ENCODE measurements around the gene SIVA1.

SIVA1 gene

GRCh38 chr14:104776481-104776880 lies 23.5 kb downstream of the SIVA1 start:
- no peaks in the 10 kb centered on the region for H3K9me3 Mint-ChIP-seq
- H3K4me1 Mint-ChIP-seq (ENCODE audit: low read depth), result no peaks in the 10 kb centered on the region
- no peak overlapping the region for H3K27ac Mint-ChIP-seq
- no peaks in the 10 kb centered on the region for H3K27me3 Mint-ChIP-seq
- peaks cover 15% of the 10 kb centered on the region for H3K36me3 Mint-ChIP-seq (ENCODE audit: low read depth)
- no peak overlapping the region for H3K4me3 Mint-ChIP-seq

- Mint-ChIP-seq H3K4me3 (no peak overlapping the region), H3K36me3 (ENCODE audit: low read depth) (peaks cover 8% of the 10 kb centered on the region), H3K27me3 (no peaks in the 10 kb centered on the region), H3K27ac (no peak overlapping the region), H3K9me3 (no peaks in the 10 kb centered on the region), H3K4me1 (ENCODE audit: low read depth) (no peaks in the 10 kb centered on the region)
Observed at GRCh38 chr14:104776961-104777807, 24.2 kb downstream of the SIVA1 start.

- Mint-ChIP-seq H3K9me3 (no peaks in the 10 kb centered on the region), H3K36me3 (ENCODE audit: low read depth) (peaks cover 2% of the 10 kb centered on the region), H3K27ac (no peak overlapping the region), H3K27me3 (no peaks in the 10 kb centered on the region), H3K4me1 (ENCODE audit: low read depth) (no peaks in the 10 kb centered on the region), H3K4me3 (no peak overlapping the region)
Observed at GRCh38 chr14:104777808-104778249, 24.9 kb downstream of the SIVA1 start.

GRCh38 chr14:104778694-104779331 lies 25.9 kb downstream of the SIVA1 start:
- no peaks in the 10 kb centered on the region for H3K27me3 Mint-ChIP-seq
- H3K27ac Mint-ChIP-seq, result no peak overlapping the region
- H3K4me1 Mint-ChIP-seq (ENCODE audit: low read depth), result no peaks in the 10 kb centered on the region
- no peak overlapping the region for H3K4me3 Mint-ChIP-seq
- no peaks in the 10 kb centered on the region for H3K9me3 Mint-ChIP-seq
- no peaks in the 10 kb centered on the region for H3K36me3 Mint-ChIP-seq (ENCODE audit: low read depth)

GRCh38 chr14:104779776-104780512 lies 27.0 kb downstream of the SIVA1 start:
- Mint-ChIP-seq H3K4me3 (no peak overlapping the region), H3K4me1 (ENCODE audit: low read depth) (no peaks in the 10 kb centered on the region), H3K27ac (no peak overlapping the region), H3K27me3 (no peaks in the 10 kb centered on the region), H3K36me3 (ENCODE audit: low read depth) (no peaks in the 10 kb centered on the region), H3K9me3 (no peaks in the 10 kb centered on the region)

GRCh38 chr14:104780513-104781030 lies 27.6 kb downstream of the SIVA1 start:
- Mint-ChIP-seq H3K9me3 (no peaks in the 10 kb centered on the region), H3K4me1 (ENCODE audit: low read depth) (no peaks in the 10 kb centered on the region), H3K36me3 (ENCODE audit: low read depth) (no peaks in the 10 kb centered on the region), H3K27me3 (no peaks in the 10 kb centered on the region), H3K27ac (no peak overlapping the region), H3K4me3 (no peak overlapping the region)

- peaks cover 2% of the 10 kb centered on the region for H3K4me1 Mint-ChIP-seq (ENCODE audit: low read depth)
- no peaks in the 10 kb centered on the region for H3K27me3 Mint-ChIP-seq
- H3K27ac Mint-ChIP-seq, result no peak overlapping the region
- H3K4me3 Mint-ChIP-seq, result no peak overlapping the region
- H3K9me3 Mint-ChIP-seq, result no peaks in the 10 kb centered on the region
- H3K36me3 Mint-ChIP-seq (ENCODE audit: low read depth), result no peaks in the 10 kb centered on the region
Observed at GRCh38 chr14:104781271-104782077, 28.5 kb downstream of the SIVA1 start.

- no peak overlapping the region for H3K27ac Mint-ChIP-seq
- no peaks in the 10 kb centered on the region for H3K27me3 Mint-ChIP-seq
- H3K4me3 Mint-ChIP-seq, result no peak overlapping the region
- no peaks in the 10 kb centered on the region for H3K9me3 Mint-ChIP-seq
- H3K36me3 Mint-ChIP-seq (ENCODE audit: low read depth), result no peaks in the 10 kb centered on the region
- peaks cover 8% of the 10 kb centered on the region for H3K4me1 Mint-ChIP-seq (ENCODE audit: low read depth)
Observed at GRCh38 chr14:104782086-104782807, 29.3 kb downstream of the SIVA1 start.

- Mint-ChIP-seq H3K4me3 (no peak overlapping the region), H3K27ac (no peak overlapping the region), H3K27me3 (no peaks in the 10 kb centered on the region)
Observed at GRCh38 chr14:104782808-104783139, 29.8 kb downstream of the SIVA1 start.

GRCh38 chr14:104783484-104784217 lies 30.7 kb downstream of the SIVA1 start:
- H3K27me3 Mint-ChIP-seq, result no peaks in the 10 kb centered on the region
- H3K4me1 Mint-ChIP-seq (ENCODE audit: low read depth), result peaks cover 8% of the 10 kb centered on the region
- no peaks in the 10 kb centered on the region for H3K9me3 Mint-ChIP-seq
- no peak overlapping the region for H3K4me3 Mint-ChIP-seq
- H3K36me3 Mint-ChIP-seq (ENCODE audit: low read depth), result no peaks in the 10 kb centered on the region
- H3K27ac Mint-ChIP-seq, result no peak overlapping the region

More at GRCh38 chr14:104782808-104783139, 29.8 kb downstream of the SIVA1 start:
- Mint-ChIP-seq H3K4me1 (ENCODE audit: low read depth) (peaks cover 8% of the 10 kb centered on the region), H3K9me3 (no peaks in the 10 kb centered on the region), H3K36me3 (ENCODE audit: low read depth) (no peaks in the 10 kb centered on the region)

- Mint-ChIP-seq H3K4me1 (ENCODE audit: low read depth) (peaks cover 8% of the 10 kb centered on the region), H3K27me3 (no peaks in the 10 kb centered on the region), H3K36me3 (ENCODE audit: low read depth) (no peaks in the 10 kb centered on the region), H3K27ac (no peak overlapping the region), H3K9me3 (no peaks in the 10 kb centered on the region), H3K4me3 (no peak overlapping the region)
Observed at GRCh38 chr14:104784218-104784568, 31.2 kb downstream of the SIVA1 start.

GRCh38 chr14:104784846-104785707 lies 32.1 kb downstream of the SIVA1 start:
- no peak overlapping the region for H3K4me3 Mint-ChIP-seq
- H3K27ac Mint-ChIP-seq, result no peak overlapping the region
- no peaks in the 10 kb centered on the region for H3K36me3 Mint-ChIP-seq (ENCODE audit: low read depth)
- H3K27me3 Mint-ChIP-seq, result no peaks in the 10 kb centered on the region
- no peaks in the 10 kb centered on the region for H3K9me3 Mint-ChIP-seq
- peaks cover 8% of the 10 kb centered on the region for H3K4me1 Mint-ChIP-seq (ENCODE audit: low read depth)

GRCh38 chr14:104785708-104786080 lies 32.7 kb downstream of the SIVA1 start:
- Mint-ChIP-seq H3K27ac (no peak overlapping the region), H3K27me3 (no peaks in the 10 kb centered on the region), H3K36me3 (ENCODE audit: low read depth) (no peaks in the 10 kb centered on the region), H3K4me1 (ENCODE audit: low read depth) (peaks cover 8% of the 10 kb centered on the region), H3K4me3 (no peak overlapping the region), H3K9me3 (no peaks in the 10 kb centered on the region)

All from stimulated activated naive CD8-positive, alpha-beta T cell treated with anti-CD3 and anti-CD28 coated beads, Interleukin-15, Interleukin-2, amounts not matched to agents 100 ng/mL and 50 ng/mL, for 24 hours (primary cell).